22Rv1 (cell line): ENCODE measurements around the gene GPR141.

Experiments used
- H3K27ac ChIP-seq: fragments of 450-650 bp; 2 replicates; pipeline ENCODE4 v1.5.1; 2017
- CTCF ChIP-seq: fragments of 450-650 bp; IDR thresholded peaks from 2 replicates; pipeline ENCODE4 v1.5.1; 2017; ENCODE audit warnings: mild to moderate bottlenecking
- ZFX ChIP-seq: fragments of 450-650 bp; IDR thresholded peaks from 2 replicates; pipeline ENCODE4 v1.6.1; 2017; ENCODE audit warnings: antibody characterized with exemption, borderline replicate concordance

Gene GPR141

DNA sequence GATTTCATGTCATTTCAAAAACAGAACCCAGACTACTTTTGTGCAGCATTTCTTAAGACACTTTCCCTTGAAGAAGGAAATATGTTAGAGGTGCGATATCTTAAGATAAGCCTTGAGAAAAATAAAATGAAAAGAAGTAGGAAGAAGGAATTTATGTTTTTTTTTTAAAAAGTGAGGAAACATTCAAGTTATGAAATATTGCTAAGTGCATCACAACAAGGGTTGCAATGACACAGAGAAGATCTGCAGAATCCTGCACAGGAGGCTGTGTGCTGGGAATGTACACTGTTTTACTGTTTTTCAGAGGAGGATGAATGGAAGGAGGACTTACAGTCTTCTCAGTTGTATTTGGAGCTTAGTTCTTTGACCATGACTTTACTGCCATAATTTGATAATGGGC lies 85.0 kb downstream of the GPR141 start:
- H3K27ac ChIP-seq = no peak overlapping the region
- TF ChIP-seq ZFX (no peak), CTCF (no peak)

DNA sequence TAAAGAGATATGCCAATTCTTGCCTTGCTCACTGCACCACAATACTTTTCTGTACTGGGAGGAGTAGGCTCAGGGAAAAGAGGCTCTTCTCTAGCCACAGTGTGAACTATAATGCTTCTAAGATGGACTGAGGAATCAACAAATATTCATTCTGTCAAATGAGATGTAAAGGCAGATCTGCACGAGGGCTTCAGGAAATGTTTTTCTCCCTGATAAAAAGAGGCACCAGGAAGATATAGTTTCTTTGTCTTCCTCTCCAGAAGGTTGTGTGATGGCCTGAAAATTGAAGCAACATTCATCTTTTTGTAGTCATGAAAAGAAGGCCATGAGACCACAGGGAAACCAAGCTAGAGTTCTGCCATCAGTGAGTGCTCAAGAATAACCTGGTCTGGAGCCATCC lies 85.7 kb downstream of the GPR141 start:
- no peak for TF ChIP-seq ZFX
- TF ChIP-seq CTCF = no peak
- H3K27ac ChIP-seq = no peak overlapping the region

DNA sequence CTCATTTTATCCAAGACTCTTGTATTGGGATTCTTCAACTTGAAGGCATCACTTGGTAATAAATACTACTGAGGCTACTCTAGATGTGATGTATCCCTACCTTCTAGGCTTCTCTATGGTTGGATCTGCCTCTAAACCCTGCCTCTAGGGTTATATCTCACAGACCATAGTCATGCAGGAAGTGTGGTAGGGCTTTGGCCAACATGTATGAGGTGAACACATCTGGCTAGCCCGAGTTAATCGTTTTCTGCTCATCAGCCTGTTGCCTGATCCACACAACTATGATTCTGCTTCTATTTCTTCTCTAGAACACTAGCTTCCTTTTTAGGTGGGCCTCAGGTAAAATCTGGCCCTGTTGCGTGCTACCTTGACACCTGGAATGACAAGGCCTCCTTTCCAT lies 86.2 kb downstream of the GPR141 start:
- TF ChIP-seq CTCF (no peak), ZFX (no peak)
- no peak overlapping the region for H3K27ac ChIP-seq

GRCh38 chr7:37770838-37771237 lies 87.3 kb downstream of the GPR141 start:
- H3K27ac ChIP-seq = no peak overlapping the region
- TF ChIP-seq ZFX = no peak
- no peak for TF ChIP-seq CTCF

DNA sequence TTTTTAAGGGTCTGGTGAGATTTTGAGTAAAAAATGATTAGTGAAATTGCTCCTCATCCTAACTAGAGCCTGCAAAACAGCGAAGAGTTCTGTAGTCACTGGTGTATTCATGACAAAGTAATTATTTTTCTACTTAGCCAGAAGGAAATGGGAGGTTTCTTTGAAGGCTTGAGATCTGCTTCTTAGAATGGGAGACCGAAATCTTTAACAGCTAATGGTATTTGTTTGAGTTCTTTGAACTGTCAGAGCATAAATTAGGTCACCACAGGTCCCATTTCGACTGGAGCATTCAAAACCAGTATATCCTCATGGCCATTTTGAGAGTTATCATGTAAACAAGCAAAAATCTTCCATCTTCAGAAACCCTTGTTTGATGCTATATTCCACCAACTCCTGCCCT lies 87.8 kb downstream of the GPR141 start:
- no peak overlapping the region for H3K27ac ChIP-seq
- TF ChIP-seq ZFX (no peak), CTCF (no peak)

DNA sequence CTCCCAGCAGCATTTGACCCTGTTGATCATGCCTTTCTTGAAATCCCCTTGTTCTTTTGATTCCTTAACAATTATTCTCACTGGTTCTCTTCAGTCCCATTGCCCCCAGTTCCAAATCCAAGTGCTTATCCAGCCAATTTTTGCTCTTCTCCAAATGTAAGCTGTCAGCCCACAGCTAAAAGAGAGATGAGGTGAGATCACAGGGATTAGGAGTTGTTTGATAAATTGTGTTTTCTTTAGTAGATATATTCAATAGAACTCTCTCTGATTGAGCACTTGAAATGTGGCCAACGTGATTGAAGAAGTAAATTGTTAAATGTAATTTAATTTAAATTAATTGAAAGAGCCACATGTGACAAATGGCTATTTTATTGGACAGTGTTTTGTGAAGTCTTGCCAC lies 88.2 kb downstream of the GPR141 start:
- H3K27ac ChIP-seq = no peak overlapping the region
- no peak for TF ChIP-seq ZFX
- TF ChIP-seq CTCF = no peak

DNA sequence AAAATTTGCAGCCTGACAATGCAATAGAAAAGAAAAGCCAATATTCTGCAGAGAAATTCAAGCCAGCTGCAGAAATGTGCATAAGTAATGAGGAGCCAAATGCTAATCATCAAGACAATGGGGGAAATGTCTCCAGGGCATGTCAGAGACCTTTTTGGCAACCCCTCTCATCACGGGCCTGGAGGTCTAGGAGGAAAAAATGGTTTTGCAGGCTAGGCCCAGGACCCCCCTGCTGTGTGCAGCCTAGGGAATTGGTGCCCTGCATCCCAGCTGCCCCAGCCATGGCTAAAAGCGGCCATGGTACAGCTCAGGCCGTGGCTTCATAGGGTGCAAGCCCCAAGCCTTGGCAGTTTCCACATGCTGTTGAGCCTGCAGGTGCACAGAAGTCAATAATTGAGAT lies 92.4 kb downstream of the GPR141 start:
- TF ChIP-seq CTCF (no peak), ZFX (no peak)
- no peak overlapping the region for H3K27ac ChIP-seq

DNA sequence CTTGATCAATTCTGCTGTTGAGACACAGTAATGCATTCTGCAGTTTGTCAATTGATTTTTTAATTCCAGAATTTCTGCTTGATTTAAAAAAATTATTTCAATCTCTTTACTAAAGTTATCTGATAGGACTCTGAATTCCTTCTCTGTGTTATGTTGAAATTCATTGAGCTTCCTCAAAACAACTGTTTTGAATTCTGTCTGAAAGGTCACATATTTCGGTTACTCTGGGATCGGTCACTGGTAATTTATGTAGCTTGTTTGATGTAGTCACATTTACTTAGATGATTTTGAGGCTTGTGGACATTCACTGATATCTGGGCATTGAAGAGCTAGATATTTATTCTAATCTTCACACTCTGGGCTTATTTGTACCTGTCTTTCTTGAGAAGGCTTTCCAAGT lies 97.6 kb downstream of the GPR141 start:
- no peak overlapping the region for H3K27ac ChIP-seq

More for the DNA sequence above, 97.6 kb downstream of the GPR141 start:
- TF ChIP-seq ZFX = no peak
- no peak for TF ChIP-seq CTCF
